ENCODE results near the gene EHMT1. TPM values are rescaled to one million over a fixed set of nuclear protein-coding genes. Genes with fewer than 3 reads are reported as not detected.

EHMT1 gene
- total RNA-seq, 1 experiment from 2014 or later: 63.9 TPM

DNA sequence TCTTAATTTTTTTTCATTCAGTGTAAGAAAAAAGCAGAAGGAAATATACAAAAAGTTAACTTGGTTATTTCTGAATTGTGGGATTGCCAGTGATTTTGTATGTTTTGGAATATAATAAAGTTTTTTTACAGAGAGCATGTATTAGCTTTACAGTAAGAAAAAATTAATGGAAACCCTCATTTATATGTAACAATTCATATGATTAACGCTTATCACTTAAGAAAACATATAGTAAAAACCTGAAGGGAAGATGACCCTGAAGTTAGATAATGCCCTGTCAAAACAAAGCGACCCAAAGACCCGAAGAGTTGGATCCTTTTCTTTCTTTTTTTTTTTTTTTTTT lies 52.4 kb downstream of the EHMT1 start:
- Histone ChIP-seq H3K4me3 (ENCODE audit: low read depth in 2 of 2, low read length in 2 of 2) (no peak overlapping the region), H3K27me3 (ENCODE audit: control insufficient read depth, insufficient read depth, low read length) (no peaks in the 10 kb centered on the region), H3K27ac (ENCODE audit: low read length) (no peak overlapping the region), H3K36me3 (ENCODE audit: control insufficient read depth, insufficient read depth, low read length) (no peaks in the 10 kb centered on the region), H3K9me3 (ENCODE audit: control insufficient read depth, insufficient read depth, low read depth, low read length) (no peaks in the 10 kb centered on the region), H3K4me1 (ENCODE audit: control insufficient read depth, insufficient read depth, low read length) (peaks cover 9% of the 10 kb centered on the region)
- no peak for DNase-seq (ENCODE audit: low read depth, low spot score)
- no TSS peak for BruUV-seq (replicated peaks)
- in situ Hi-C loops (cut with HindIII; ENCODE audit: low pct_unique_long_range_greater_than_20kb, low sequenced_read_pairs): no loop called here
- TF ChIP-seq, protein P1, sequence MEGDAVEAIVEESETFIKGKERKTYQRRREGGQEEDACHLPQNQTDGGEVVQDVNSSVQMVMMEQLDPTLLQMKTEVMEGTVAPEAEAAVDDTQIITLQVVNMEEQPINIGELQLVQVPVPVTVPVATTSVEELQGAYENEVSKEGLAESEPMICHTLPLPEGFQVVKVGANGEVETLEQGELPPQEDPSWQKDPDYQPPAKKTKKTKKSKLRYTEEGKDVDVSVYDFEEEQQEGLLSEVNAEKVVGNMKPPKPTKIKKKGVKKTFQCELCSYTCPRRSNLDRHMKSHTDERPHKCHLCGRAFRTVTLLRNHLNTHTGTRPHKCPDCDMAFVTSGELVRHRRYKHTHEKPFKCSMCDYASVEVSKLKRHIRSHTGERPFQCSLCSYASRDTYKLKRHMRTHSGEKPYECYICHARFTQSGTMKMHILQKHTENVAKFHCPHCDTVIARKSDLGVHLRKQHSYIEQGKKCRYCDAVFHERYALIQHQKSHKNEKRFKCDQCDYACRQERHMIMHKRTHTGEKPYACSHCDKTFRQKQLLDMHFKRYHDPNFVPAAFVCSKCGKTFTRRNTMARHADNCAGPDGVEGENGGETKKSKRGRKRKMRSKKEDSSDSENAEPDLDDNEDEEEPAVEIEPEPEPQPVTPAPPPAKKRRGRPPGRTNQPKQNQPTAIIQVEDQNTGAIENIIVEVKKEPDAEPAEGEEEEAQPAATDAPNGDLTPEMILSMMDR (IDR thresholded peaks at IDR 0.05): no peak
- TF ChIP-seq SIN3A (IDR thresholded peaks at IDR 0.05; ENCODE audit: borderline replicate concordance, insufficient read depth, low read depth, low read length) (no peak), TCF7L2 (IDR thresholded peaks at IDR 0.05; ENCODE audit: low read depth, low read length) (no peak), POLR2AphosphoS5 (IDR thresholded peaks at IDR 0.05; ENCODE audit: low read depth, low read length) (no peak)
- TF ChIP-seq, protein P2, sequence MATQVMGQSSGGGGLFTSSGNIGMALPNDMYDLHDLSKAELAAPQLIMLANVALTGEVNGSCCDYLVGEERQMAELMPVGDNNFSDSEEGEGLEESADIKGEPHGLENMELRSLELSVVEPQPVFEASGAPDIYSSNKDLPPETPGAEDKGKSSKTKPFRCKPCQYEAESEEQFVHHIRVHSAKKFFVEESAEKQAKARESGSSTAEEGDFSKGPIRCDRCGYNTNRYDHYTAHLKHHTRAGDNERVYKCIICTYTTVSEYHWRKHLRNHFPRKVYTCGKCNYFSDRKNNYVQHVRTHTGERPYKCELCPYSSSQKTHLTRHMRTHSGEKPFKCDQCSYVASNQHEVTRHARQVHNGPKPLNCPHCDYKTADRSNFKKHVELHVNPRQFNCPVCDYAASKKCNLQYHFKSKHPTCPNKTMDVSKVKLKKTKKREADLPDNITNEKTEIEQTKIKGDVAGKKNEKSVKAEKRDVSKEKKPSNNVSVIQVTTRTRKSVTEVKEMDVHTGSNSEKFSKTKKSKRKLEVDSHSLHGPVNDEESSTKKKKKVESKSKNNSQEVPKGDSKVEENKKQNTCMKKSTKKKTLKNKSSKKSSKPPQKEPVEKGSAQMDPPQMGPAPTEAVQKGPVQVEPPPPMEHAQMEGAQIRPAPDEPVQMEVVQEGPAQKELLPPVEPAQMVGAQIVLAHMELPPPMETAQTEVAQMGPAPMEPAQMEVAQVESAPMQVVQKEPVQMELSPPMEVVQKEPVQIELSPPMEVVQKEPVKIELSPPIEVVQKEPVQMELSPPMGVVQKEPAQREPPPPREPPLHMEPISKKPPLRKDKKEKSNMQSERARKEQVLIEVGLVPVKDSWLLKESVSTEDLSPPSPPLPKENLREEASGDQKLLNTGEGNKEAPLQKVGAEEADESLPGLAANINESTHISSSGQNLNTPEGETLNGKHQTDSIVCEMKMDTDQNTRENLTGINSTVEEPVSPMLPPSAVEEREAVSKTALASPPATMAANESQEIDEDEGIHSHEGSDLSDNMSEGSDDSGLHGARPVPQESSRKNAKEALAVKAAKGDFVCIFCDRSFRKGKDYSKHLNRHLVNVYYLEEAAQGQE (IDR thresholded peaks at IDR 0.05; ENCODE audit: insufficient read depth in 1 of 2, low read depth in 2 of 2, low read length in 1 of 2): no peak
- CTCF ChIA-PET: interaction anchor here (0.6 kb wide), 2 partner anchors 125 to 136 kb away, joined by 3 read pairs; no protein-coding TSS in a partner anchor
- POLR2A ChIA-PET: no interaction called here
- intact Hi-C loops (cut with micrococcal nuclease; ENCODE audit: unreplicated experiment): no loop called here
- ATAC-seq: no peak

DNA sequence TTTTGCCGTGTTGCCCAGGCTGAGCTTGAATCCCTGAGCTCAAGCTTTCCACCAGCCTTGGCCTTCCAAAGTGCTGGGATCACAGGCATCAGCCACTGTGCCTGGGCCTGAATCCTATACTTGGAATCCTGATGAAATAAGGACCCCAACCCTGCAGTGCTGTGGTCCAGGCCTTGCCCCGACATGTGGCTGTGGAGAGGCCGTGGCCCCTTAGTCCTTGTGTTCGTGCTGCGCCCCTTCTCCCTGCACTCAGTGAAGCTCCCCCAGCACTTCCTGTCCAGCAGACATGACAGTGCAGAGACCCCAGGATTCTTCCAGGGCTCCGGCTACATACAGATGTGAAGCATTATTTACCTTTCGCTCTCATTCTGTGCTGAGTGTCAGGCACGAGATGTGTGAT lies 52.9 kb downstream of the EHMT1 start:
- Histone ChIP-seq H3K9me3 (ENCODE audit: control insufficient read depth, insufficient read depth, low read depth, low read length) (no peaks in the 10 kb centered on the region), H3K27ac (ENCODE audit: low read length) (no peak overlapping the region), H3K4me1 (ENCODE audit: control insufficient read depth, insufficient read depth, low read length) (peaks cover 5% of the 10 kb centered on the region), H3K27me3 (ENCODE audit: control insufficient read depth, insufficient read depth, low read length) (no peaks in the 10 kb centered on the region), H3K4me3 (ENCODE audit: low read depth in 2 of 2, low read length in 2 of 2) (no peak overlapping the region), H3K36me3 (ENCODE audit: control insufficient read depth, insufficient read depth, low read length) (no peaks in the 10 kb centered on the region)
- DNase-seq (ENCODE audit: low read depth, low spot score): no peak
- intact Hi-C loops (cut with micrococcal nuclease; ENCODE audit: unreplicated experiment) (no loop called here), in situ Hi-C loops (cut with HindIII; ENCODE audit: low pct_unique_long_range_greater_than_20kb, low sequenced_read_pairs) (no loop called here)
- ChIA-PET POLR2A (no interaction called here), CTCF (no interaction called here)
- BruUV-seq (replicated peaks): no TSS peak
- ATAC-seq: no peak
- TF ChIP-seq TCF7L2 (IDR thresholded peaks at IDR 0.05; ENCODE audit: low read depth, low read length): no peak
- TF ChIP-seq, protein P2 (IDR thresholded peaks at IDR 0.05; ENCODE audit: insufficient read depth in 1 of 2, low read depth in 2 of 2, low read length in 1 of 2): no peak

Data from Panc1 (cell line).